GM12878 (cell line): ENCODE measurements around the gene ADD2. TPM values are rescaled to one million over a fixed set of nuclear protein-coding genes. Genes with fewer than 3 reads are reported as not detected.

Experiments
- ATAC-seq: fragments of 200-7000 bp; cut with Tn5 transposase; 3 replicates; pipeline ENCODE4 v1.9.1; 2020; ENCODE audit warnings: mild to moderate bottlenecking, moderate library complexity
- BruUV-seq: library from RNA; stranded (reverse); fragments of 400-500 nt; replicated peaks from 2 replicates; lab custom pipeline; 2021; lab: Mats Ljungman, UMichigan
- CTCF ChIA-PET: fragments of 300-600 bp; sonication (Branson Sonifier 250); formaldehyde crosslinking; extraction: SDS; loops from one replicate; lab custom pipeline; 2021; ENCODE audit warnings: inconsistent platforms; lab: Yijun Ruan, JAX
- POLR2A ChIA-PET: fragments of 350-600 bp; formaldehyde crosslinking; extraction: SDS; loops from one replicate; lab custom pipeline; 2021; ENCODE audit warnings: inconsistent platforms; lab: Charles Lee
- RAD21 ChIA-PET: fragments of 300-600 bp; sonication (Branson Sonifier 250); formaldehyde crosslinking; loops from one replicate; lab custom pipeline; 2023; ENCODE audit warnings: antibody characterized with exemption; ENCODE audit not compliant: unreplicated experiment; lab: Charles Lee
- SMC1A ChIA-PET: fragments of 300-600 bp; sonication (Branson Sonifier 250); formaldehyde crosslinking; loops from one replicate; lab custom pipeline; 2023; ENCODE audit not compliant: unreplicated experiment, uncharacterized antibody; lab: Charles Lee
- DNase-seq: peaks from one replicate; pipeline ENCODE4 v3.0.0-alpha.2; 2011; ENCODE audit warnings: low read depth, low spot score
- FAIRE-seq: peaks from 3 replicates; lab custom pipeline; 2011; peaks lifted over from hg19 to GRCh38; lab: Jason Lieb, UNC
- H2AFZ ChIP-seq: 2 replicates; pipeline ENCODE4 v1.6.0; 2011; ENCODE audit warnings: low read depth, low read length, control low read depth; ENCODE audit not compliant: control insufficient read depth
- H3K27ac ChIP-seq: 2 replicates; pipeline ENCODE4 v1.5.1; 2011; ENCODE audit warnings: control low read depth; ENCODE audit not compliant: control insufficient read depth, insufficient read depth
- H3K27me3 ChIP-seq, 2 experiments: replicated peaks in 1 of 2; 2 replicates each; pipeline versions ENCODE4 v1.6.0 to v1.6.1; 2011; ENCODE audit warnings: low read length in 1 of 2; ENCODE audit not compliant: control insufficient read depth in 2 of 2, insufficient read depth in 2 of 2
- H3K36me3 ChIP-seq, 2 experiments: 2 replicates each; pipeline ENCODE4 v1.5.1; 2011; ENCODE audit warnings: low read length in 1 of 2; ENCODE audit not compliant: control insufficient read depth in 2 of 2, insufficient read depth in 2 of 2
- H3K4me1 ChIP-seq: 2 replicates; pipeline ENCODE4 v1.6.1; 2011; ENCODE audit warnings: mild to moderate bottlenecking, low read length, moderate library complexity, mixed read lengths; ENCODE audit not compliant: control insufficient read depth, insufficient read depth
- H3K4me2 ChIP-seq: 2 replicates; pipeline ENCODE4 v1.6.0; 2011; ENCODE audit warnings: control low read depth; ENCODE audit not compliant: control insufficient read depth, insufficient read depth
- H3K4me3 ChIP-seq: fragments of 200-600 bp; sonication (generic); 2 replicates; pipeline ENCODE4 v1.5.1; 2016
- H3K79me2 ChIP-seq: 2 replicates; pipeline ENCODE4 v1.6.0; 2011; ENCODE audit warnings: low read length; ENCODE audit not compliant: control insufficient read depth, insufficient read depth
- H3K9ac ChIP-seq: 2 replicates; pipeline ENCODE4 v1.8.0; 2011; ENCODE audit warnings: low read length, control low read depth, mixed read lengths; ENCODE audit not compliant: control insufficient read depth, insufficient read depth
- H3K9me3 ChIP-seq: replicated peaks from 3 replicates; pipeline ENCODE4 v1.5.1; 2011; ENCODE audit warnings: mild to moderate bottlenecking, low read length; ENCODE audit not compliant: control insufficient read depth, insufficient read depth
- H4K20me1 ChIP-seq: 2 replicates; pipeline ENCODE4 v1.6.0; 2011; ENCODE audit not compliant: control insufficient read depth, insufficient read depth
- ATF7 ChIP-seq: fragments of 450-650 bp; IDR thresholded peaks from 2 replicates; pipeline ENCODE4 v1.6.1; 2016; ENCODE audit warnings: low read depth, mild to moderate bottlenecking
- HDAC2 ChIP-seq: fragments of 200-600 bp; sonication (generic); IDR thresholded peaks from 2 replicates; pipeline ENCODE4 v1.6.1; 2017
- PAX8 ChIP-seq: fragments of 450-650 bp; IDR thresholded peaks from 2 replicates; pipeline ENCODE4 v1.6.1; 2017; ENCODE audit warnings: mild to moderate bottlenecking, moderate library complexity
- PML ChIP-seq: IDR thresholded peaks from 2 replicates; pipeline ENCODE4 v1.6.1; 2012; ENCODE audit warnings: low read length, inconsistent platforms
- RAD21 ChIP-seq: IDR thresholded peaks from 2 replicates; pipeline ENCODE4 v1.6.1; 2011; ENCODE audit warnings: mild to moderate bottlenecking, low read depth, low read length, moderate library complexity; ENCODE audit not compliant: insufficient read depth
- RBBP5 ChIP-seq: fragments of 200-600 bp; sonication (generic); conservative IDR thresholded peaks from 2 replicates; pipeline ENCODE4 v1.6.1; 2016
- ZNF24 ChIP-seq: fragments of 450-650 bp; IDR thresholded peaks from 2 replicates; pipeline ENCODE4 v1.6.1; 2017; ENCODE audit warnings: antibody characterized with exemption, mild to moderate bottlenecking
- WGBS: methylation state at CpG from one replicate; pipeline ENCODE4 v1.1.6; 2016; ENCODE audit warnings: low lambda C conversion rate; ENCODE audit not compliant: insufficient replicate concordance, insufficient coverage; ENCODE audit errors: missing lambda C conversion rate; 5-methylcytosine and 5-hydroxymethylcytosine counted together
- in situ Hi-C: fragments of 300-500 bp; cut with MboI; formaldehyde crosslinking; loops from 9 replicates; pipeline ENCODE4 v1.14.3; 2018; ENCODE audit warnings: mixed read lengths
- intact Hi-C: fragments of 100-400 bp; cut with micrococcal nuclease; formaldehyde crosslinking; loops from one replicate; pipeline ENCODE4 v1.14.2; 2022; ENCODE audit not compliant: unreplicated experiment
- polyA plus RNA-seq, 11 experiments: library from polyadenylated mRNA; depleted of rRNA in 4 of 11; unstranded in 6 of 11; stranded (reverse) in 5 of 11; fragments of >200 nt; fragmentation: Nextera tagmentation in 4 of 11; fragmentation: Illumina TruSeq in 1 of 11; extraction: Ambion mirVana in 4 of 11; extraction: Trizol in 1 of 11; gene quantifications; 1 replicate in 1 of 11; 2 replicates in 10 of 11; pipeline versions ENCODE4 v1.2.1 to v1.2.3, GENCODE V29; 2011 to 2016; ENCODE audit warnings: inconsistent platforms in 2 of 11, missing spikeins in 2 of 11, low read depth in 1 of 11
- total RNA-seq, 4 experiments: library from RNA; depleted of rRNA in 3 of 4; stranded (reverse); fragments of >200 nt in 3 of 4; fragmentation: Illumina TruSeq in 1 of 4; extraction: Trizol in 1 of 4; gene quantifications; 2 replicates each; pipeline versions ENCODE4 v1.2.1 to v1.2.3, GENCODE V29; 2013 to 2021
- TF ChIP-seq, protein P1 (sequence below): fragments of 450-650 bp; IDR thresholded peaks from 2 replicates; pipeline ENCODE4 v1.6.1; 2017; ENCODE audit warnings: borderline replicate concordance
- TF ChIP-seq, protein P2 (sequence below): fragments of 450-650 bp; IDR thresholded peaks from 2 replicates; pipeline ENCODE4 v1.6.1; 2014; ENCODE audit warnings: mild to moderate bottlenecking
- TF ChIP-seq, protein P3 (sequence below): fragments of 450-650 bp; IDR thresholded peaks from 2 replicates; pipeline ENCODE4 v1.6.1; 2016; ENCODE audit warnings: mild to moderate bottlenecking
- TF ChIP-seq, protein P4 (sequence below): IDR thresholded peaks from 2 replicates; pipeline ENCODE4 v1.6.1; 2012; ENCODE audit warnings: low read length, inconsistent platforms

The ADD2 gene
- total and polyA plus RNA-seq, 10 of the 15 experiments (the other 5 are each of a cell fraction or from before 2014, with no cell fraction given), result 0.05 to 0.13 (median 0.08) TPM; not detected in 7

- TF ChIP-seq, protein P1, sequence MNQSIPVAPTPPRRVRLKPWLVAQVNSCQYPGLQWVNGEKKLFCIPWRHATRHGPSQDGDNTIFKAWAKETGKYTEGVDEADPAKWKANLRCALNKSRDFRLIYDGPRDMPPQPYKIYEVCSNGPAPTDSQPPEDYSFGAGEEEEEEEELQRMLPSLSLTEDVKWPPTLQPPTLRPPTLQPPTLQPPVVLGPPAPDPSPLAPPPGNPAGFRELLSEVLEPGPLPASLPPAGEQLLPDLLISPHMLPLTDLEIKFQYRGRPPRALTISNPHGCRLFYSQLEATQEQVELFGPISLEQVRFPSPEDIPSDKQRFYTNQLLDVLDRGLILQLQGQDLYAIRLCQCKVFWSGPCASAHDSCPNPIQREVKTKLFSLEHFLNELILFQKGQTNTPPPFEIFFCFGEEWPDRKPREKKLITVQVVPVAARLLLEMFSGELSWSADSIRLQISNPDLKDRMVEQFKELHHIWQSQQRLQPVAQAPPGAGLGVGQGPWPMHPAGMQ, result no peak
- no peak for TF ChIP-seq ATF7
- TF ChIP-seq, protein P2, sequence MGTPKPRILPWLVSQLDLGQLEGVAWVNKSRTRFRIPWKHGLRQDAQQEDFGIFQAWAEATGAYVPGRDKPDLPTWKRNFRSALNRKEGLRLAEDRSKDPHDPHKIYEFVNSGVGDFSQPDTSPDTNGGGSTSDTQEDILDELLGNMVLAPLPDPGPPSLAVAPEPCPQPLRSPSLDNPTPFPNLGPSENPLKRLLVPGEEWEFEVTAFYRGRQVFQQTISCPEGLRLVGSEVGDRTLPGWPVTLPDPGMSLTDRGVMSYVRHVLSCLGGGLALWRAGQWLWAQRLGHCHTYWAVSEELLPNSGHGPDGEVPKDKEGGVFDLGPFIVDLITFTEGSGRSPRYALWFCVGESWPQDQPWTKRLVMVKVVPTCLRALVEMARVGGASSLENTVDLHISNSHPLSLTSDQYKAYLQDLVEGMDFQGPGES, result no peak
These were observed 28.3 kb upstream of the ADD2 start (continued) for GRCh38 chr2:70796262-70796661.

- H3K27ac ChIP-seq, result no peak overlapping the region
- no peak for ATAC-seq
- H3K36me3 ChIP-seq, result no peaks in the 10 kb centered on the region
- H3K27me3 ChIP-seq, result peaks cover 2 to 3% of the 10 kb centered on the region in 2 experiments; a peak in 1 of 4 replicates
- no peaks in the 10 kb centered on the region for H4K20me1 ChIP-seq
- no TSS peak for BruUV-seq
- in situ Hi-C loops, result no loop called here
- no peak overlapping the region for H3K9ac ChIP-seq
- FAIRE-seq, result no peak
- SMC1A ChIA-PET, result no interaction called here
- RAD21 ChIA-PET, result no interaction called here
- no peak for DNase-seq
- H2AFZ ChIP-seq, result no peak overlapping the region
- CTCF ChIA-PET, result no interaction called here
- peaks cover 4% of the 10 kb centered on the region; the same call in 1 of the 3 replicates for H3K9me3 ChIP-seq
- POLR2A ChIA-PET, result no interaction called here
- WGBS, result 23% methylated on average over 4 of the region's 4 CpGs
- H3K4me3 ChIP-seq, result no peak overlapping the region
- no peak overlapping the region for H3K4me2 ChIP-seq
- intact Hi-C loops, result no loop called here
- TF ChIP-seq PML, result no peak
- TF ChIP-seq, protein P3, sequence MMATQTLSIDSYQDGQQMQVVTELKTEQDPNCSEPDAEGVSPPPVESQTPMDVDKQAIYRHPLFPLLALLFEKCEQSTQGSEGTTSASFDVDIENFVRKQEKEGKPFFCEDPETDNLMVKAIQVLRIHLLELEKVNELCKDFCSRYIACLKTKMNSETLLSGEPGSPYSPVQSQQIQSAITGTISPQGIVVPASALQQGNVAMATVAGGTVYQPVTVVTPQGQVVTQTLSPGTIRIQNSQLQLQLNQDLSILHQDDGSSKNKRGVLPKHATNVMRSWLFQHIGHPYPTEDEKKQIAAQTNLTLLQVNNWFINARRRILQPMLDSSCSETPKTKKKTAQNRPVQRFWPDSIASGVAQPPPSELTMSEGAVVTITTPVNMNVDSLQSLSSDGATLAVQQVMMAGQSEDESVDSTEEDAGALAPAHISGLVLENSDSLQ, result no peak
- no peak for TF ChIP-seq RAD21
- no peak for TF ChIP-seq HDAC2
- no peak for TF ChIP-seq ZNF24
- TF ChIP-seq RBBP5, result no peak
- TF ChIP-seq, protein P2, result no peak
- TF ChIP-seq, protein P4, sequence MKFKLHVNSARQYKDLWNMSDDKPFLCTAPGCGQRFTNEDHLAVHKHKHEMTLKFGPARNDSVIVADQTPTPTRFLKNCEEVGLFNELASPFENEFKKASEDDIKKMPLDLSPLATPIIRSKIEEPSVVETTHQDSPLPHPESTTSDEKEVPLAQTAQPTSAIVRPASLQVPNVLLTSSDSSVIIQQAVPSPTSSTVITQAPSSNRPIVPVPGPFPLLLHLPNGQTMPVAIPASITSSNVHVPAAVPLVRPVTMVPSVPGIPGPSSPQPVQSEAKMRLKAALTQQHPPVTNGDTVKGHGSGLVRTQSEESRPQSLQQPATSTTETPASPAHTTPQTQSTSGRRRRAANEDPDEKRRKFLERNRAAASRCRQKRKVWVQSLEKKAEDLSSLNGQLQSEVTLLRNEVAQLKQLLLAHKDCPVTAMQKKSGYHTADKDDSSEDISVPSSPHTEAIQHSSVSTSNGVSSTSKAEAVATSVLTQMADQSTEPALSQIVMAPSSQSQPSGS, result no peak
- no peak for TF ChIP-seq PAX8
- H3K79me2 ChIP-seq, result no peaks in the 10 kb centered on the region
- no peaks in the 10 kb centered on the region for H3K4me1 ChIP-seq
These were observed 27.4 kb upstream of the ADD2 start for GRCh38 chr2:70795164-70795995.
